Tibial artery (tissue), 4 donors: Measurements from ENCODE around the gene CDK8.

ENCODE experiments used
- DNase-seq, 2 donors: peaks; one replicate each; pipeline ENCODE4 v3.0.0-alpha.2; 2019
- H3K27ac ChIP-seq, 2 donors: fragments of 200-600 bp; sonication (generic) in 1 of 2; 1 replicate in 1 of 2; 2 replicates in 1 of 2; pipeline ENCODE4 v1.5.1; 2018 to 2019; ENCODE audit warnings: mild to moderate bottlenecking in 1 of 2
- H3K27me3 ChIP-seq, 2 donors: fragments of 200-600 bp; sonication (generic) in 1 of 2; one replicate each; pipeline versions ENCODE4 v1.5.1 to v1.6.0; 2016 to 2019
- H3K36me3 ChIP-seq, 3 donors: fragments of 200-600 bp; sonication (generic) in 2 of 3; one replicate each; pipeline ENCODE4 v1.5.1; 2016 to 2019; ENCODE audit warnings: mild to moderate bottlenecking in 2 of 3
- H3K4me1 ChIP-seq, 4 donors: fragments of 200-600 bp; sonication (generic) in 2 of 4; 1 replicate in 3 of 4; 2 replicates in 1 of 4; pipeline ENCODE4 v1.5.1; 2016 to 2019
- H3K4me3 ChIP-seq, 2 donors: fragments of 200-600 bp; sonication (generic) in 1 of 2; 1 replicate in 1 of 2; 2 replicates in 1 of 2; pipeline ENCODE4 v1.5.1; 2018 to 2019; ENCODE audit warnings: mild to moderate bottlenecking in 2 of 2
- H3K9me3 ChIP-seq, 3 donors: fragments of 200-600 bp; sonication (generic) in 1 of 3; one replicate each; pipeline ENCODE4 v1.5.1; 2016 to 2019
- intact Hi-C: fragments of 100-400 bp; cut with DNase I; formaldehyde crosslinking; loops from one replicate; pipeline ENCODE4 v1.15.0; 2023; ENCODE audit warnings: low total_unique reads
- TF ChIP-seq, protein P1 (sequence below), 2 experiments: fragments of 200-600 bp in 1 of 2; fragments of 450-650 bp in 1 of 2; IDR thresholded peaks; one replicate each; pipeline ENCODE4 v1.5.1; 2017 to 2019; ENCODE audit warnings: antibody characterized with exemption in 2 of 2, mild to moderate bottlenecking in 1 of 2, moderate library complexity in 1 of 2

CDK8 gene

GRCh38 chr13:26382835-26383234 lies 128.9 kb downstream of the CDK8 start:
- Histone ChIP-seq H3K4me3 (no peak overlapping the region), H3K9me3 (no peaks in the 10 kb centered on the region), H3K27me3 (no peaks in the 10 kb centered on the region), H3K27ac (no peak overlapping the region), H3K36me3 (peaks cover 3 to 14% (median 12%) of the 10 kb centered on the region in 3 donors), H3K4me1 (peaks cover 0 to 8% (median 0%) of the 10 kb centered on the region in 4 donors)
- intact Hi-C loops, result no loop called here
- TF ChIP-seq, protein P1, sequence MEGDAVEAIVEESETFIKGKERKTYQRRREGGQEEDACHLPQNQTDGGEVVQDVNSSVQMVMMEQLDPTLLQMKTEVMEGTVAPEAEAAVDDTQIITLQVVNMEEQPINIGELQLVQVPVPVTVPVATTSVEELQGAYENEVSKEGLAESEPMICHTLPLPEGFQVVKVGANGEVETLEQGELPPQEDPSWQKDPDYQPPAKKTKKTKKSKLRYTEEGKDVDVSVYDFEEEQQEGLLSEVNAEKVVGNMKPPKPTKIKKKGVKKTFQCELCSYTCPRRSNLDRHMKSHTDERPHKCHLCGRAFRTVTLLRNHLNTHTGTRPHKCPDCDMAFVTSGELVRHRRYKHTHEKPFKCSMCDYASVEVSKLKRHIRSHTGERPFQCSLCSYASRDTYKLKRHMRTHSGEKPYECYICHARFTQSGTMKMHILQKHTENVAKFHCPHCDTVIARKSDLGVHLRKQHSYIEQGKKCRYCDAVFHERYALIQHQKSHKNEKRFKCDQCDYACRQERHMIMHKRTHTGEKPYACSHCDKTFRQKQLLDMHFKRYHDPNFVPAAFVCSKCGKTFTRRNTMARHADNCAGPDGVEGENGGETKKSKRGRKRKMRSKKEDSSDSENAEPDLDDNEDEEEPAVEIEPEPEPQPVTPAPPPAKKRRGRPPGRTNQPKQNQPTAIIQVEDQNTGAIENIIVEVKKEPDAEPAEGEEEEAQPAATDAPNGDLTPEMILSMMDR (IDR thresholded peaks at IDR 0.05), result no peak
- DNase-seq, result no peak

- TF ChIP-seq, protein P1 (IDR thresholded peaks at IDR 0.05), result no peak
- DNase-seq, result no peak
Observed at GRCh38 chr13:26384587-26384986, 130.7 kb downstream of the CDK8 start.

GRCh38 chr13:26386026-26386425 lies 132.1 kb downstream of the CDK8 start:
- intact Hi-C loops, result no loop called here
- Histone ChIP-seq H3K36me3 (peaks cover 3 to 34% (median 28%) of the 10 kb centered on the region in 3 donors), H3K9me3 (no peaks in the 10 kb centered on the region)

More at GRCh38 chr13:26384587-26384986, 130.7 kb downstream of the CDK8 start:
- Histone ChIP-seq H3K27me3 (no peaks in the 10 kb centered on the region), H3K4me1 (peaks cover 0 to 8% (median 0%) of the 10 kb centered on the region in 4 donors), H3K36me3 (peaks cover 3 to 28% (median 19%) of the 10 kb centered on the region in 3 donors), H3K27ac (no peak overlapping the region), H3K4me3 (no peak overlapping the region), H3K9me3 (no peaks in the 10 kb centered on the region)
- intact Hi-C loops, result no loop called here

DNA sequence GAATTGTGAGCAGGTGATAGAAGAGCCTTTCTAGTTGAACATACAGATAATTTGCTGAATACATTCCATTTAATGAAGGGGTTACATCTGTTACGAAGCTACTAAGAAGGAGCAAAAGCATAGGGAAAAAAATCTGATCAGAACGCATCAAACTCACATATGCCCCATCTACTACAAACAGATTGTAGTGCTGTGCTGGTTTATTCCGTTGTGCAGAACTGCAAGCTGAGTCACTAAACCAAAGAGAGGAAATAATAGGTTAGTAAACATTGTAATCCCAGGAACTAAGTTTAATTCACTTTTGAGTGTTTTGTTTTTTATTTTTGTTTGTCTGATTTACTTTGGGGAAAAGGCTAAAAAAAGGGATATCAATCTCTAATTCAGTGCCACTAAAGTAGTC lies 136.3 kb downstream of the CDK8 start:
- no peak for DNase-seq
- no peaks in the 10 kb centered on the region for H3K4me1 ChIP-seq
- H3K4me3 ChIP-seq, result no peak overlapping the region
- peaks cover 3 to 33% (median 32%) of the 10 kb centered on the region in 3 donors for H3K36me3 ChIP-seq
- intact Hi-C loops, result no loop called here
- H3K27ac ChIP-seq, result no peak overlapping the region
- TF ChIP-seq, protein P1 (IDR thresholded peaks at IDR 0.05), result no peak
- no peaks in the 10 kb centered on the region for H3K27me3 ChIP-seq
- H3K9me3 ChIP-seq, result no peaks in the 10 kb centered on the region

More at GRCh38 chr13:26386026-26386425, 132.1 kb downstream of the CDK8 start:
- Histone ChIP-seq H3K27ac (no peak overlapping the region), H3K4me1 (peaks cover 0 to 6% (median 0%) of the 10 kb centered on the region in 4 donors), H3K4me3 (no peak overlapping the region), H3K27me3 (no peaks in the 10 kb centered on the region)
- no peak for DNase-seq
- TF ChIP-seq, protein P1 (IDR thresholded peaks at IDR 0.05), result no peak

DNA sequence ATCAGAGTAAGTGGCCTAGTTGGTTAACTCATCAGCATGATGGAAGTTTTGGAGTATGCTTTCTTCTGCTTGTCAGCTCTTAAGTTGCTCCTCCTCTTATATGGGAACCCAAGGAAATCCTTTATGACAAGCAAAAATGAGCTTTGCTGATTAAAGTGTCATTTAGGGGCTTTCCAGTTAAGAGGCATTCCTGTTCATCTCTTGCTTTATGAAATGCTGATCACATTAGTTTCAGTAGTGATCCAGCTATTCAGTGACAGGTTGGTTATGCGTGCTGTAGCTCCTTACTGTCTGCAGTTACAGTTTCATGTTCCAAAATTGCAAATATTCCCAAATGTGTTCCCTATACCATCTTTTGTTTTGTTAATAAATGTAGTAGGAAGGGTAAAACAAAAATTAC lies 146.6 kb downstream of the CDK8 start:
- no peak overlapping the region for H3K4me3 ChIP-seq
- no peaks in the 10 kb centered on the region for H3K4me1 ChIP-seq
- peaks cover 18 to 42% (median 26%) of the 10 kb centered on the region in 3 donors for H3K36me3 ChIP-seq
- intact Hi-C loops, result no loop called here
- no peaks in the 10 kb centered on the region for H3K27me3 ChIP-seq
- H3K27ac ChIP-seq, result no peak overlapping the region
- DNase-seq, result no peak
- TF ChIP-seq, protein P1 (IDR thresholded peaks at IDR 0.05), result no peak
- H3K9me3 ChIP-seq, result no peaks in the 10 kb centered on the region

DNA sequence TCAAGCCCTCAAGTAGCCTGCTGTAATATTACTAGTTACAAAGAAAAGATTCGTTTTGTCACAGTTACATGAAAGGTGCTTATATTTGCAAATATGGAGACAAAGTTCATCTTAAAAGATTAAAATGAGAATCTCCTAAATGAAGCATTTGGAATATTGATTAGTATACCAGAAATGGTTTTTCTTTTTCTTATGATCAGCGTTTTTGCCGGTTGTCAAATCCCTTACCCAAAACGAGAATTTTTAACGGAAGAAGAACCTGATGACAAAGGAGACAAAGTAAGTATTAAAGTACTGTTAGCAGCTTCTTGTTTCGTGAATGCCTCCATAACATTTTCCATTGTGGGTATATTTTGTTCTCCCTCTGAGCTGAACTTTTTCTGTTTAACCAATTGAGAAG lies 147.1 kb downstream of the CDK8 start:
- intact Hi-C loops, result no loop called here
- TF ChIP-seq, protein P1 (IDR thresholded peaks at IDR 0.05), result no peak
- H3K4me3 ChIP-seq, result no peak overlapping the region
- peaks cover 18 to 47% (median 30%) of the 10 kb centered on the region in 3 donors for H3K36me3 ChIP-seq
- no peak overlapping the region for H3K27ac ChIP-seq
- no peak for DNase-seq
- H3K9me3 ChIP-seq, result no peaks in the 10 kb centered on the region
- H3K27me3 ChIP-seq, result no peaks in the 10 kb centered on the region
- H3K4me1 ChIP-seq, result no peaks in the 10 kb centered on the region
